HCT116 (cell line): Measurements from ENCODE around the gene MARVELD1. TPM values are rescaled to one million over a fixed set of nuclear protein-coding genes. Genes with fewer than 3 reads are reported as not detected.

ENCODE experiments used
- ATAC-seq: fragments of 200-7000 bp; cut with Tn5 transposase; 2 replicates; pipeline ENCODE4 v1.9.1; 2020; ENCODE audit warnings: mild to moderate bottlenecking, moderate library complexity
- BruUV-seq: library from RNA; stranded (reverse); fragments of 400-500 nt; replicated peaks from 2 replicates; lab custom pipeline; 2021; lab: Mats Ljungman, UMichigan
- CTCF ChIA-PET: fragments of 300-600 bp; sonication (Branson Sonifier 250); formaldehyde crosslinking; loops from one replicate; lab custom pipeline; 2021; ENCODE audit warnings: antibody characterized with exemption; lab: Charles Lee
- POLR2A ChIA-PET: fragments of 300-600, 350-600 bp; sonication (Branson Sonifier 250); formaldehyde crosslinking; loops from one replicate; lab custom pipeline; 2021; ENCODE audit warnings: antibody characterized with exemption; lab: Charles Lee
- RAD21 ChIA-PET, 2 experiments: fragments of 300-600 bp; sonication (Branson Sonifier 250); formaldehyde crosslinking; loops; one replicate each; lab custom pipeline; 2023; ENCODE audit warnings: low total read pairs in 2 of 2; ENCODE audit not compliant: uncharacterized antibody in 2 of 2, unreplicated experiment in 2 of 2, low non-redundant PET in 1 of 2; lab: Charles Lee
- DNase-seq: peaks from one replicate; pipeline ENCODE4 v3.0.0-alpha.2; 2010; ENCODE audit warnings: low read depth, low spot score
- H2AFZ ChIP-seq: fragments of 200-600 bp; shearing (Covaris generic), sonication (generic); 2 replicates; pipeline ENCODE4 v1.6.1; 2017; ENCODE audit warnings: low read depth, mixed run types, mixed read lengths, antibody characterized with exemption, low read length; ENCODE audit not compliant: poor library complexity, severe bottlenecking
- H3K27ac ChIP-seq: 2 replicates; pipeline ENCODE4 v1.5.1; 2012; ENCODE audit warnings: low read depth, low read length
- H3K27me3 ChIP-seq: fragments of 200-600 bp; sonication (generic); 2 replicates; pipeline ENCODE4 v1.6.1; 2016; ENCODE audit warnings: mixed run types, low read length, mixed read lengths; ENCODE audit not compliant: insufficient read depth
- H3K36me3 ChIP-seq, 2 experiments: fragments of 200-500 bp in 1 of 2; fragments of 200-600 bp in 1 of 2; sonication (Bioruptor generic) in 1 of 2; sonication (generic) in 1 of 2; 2 replicates each; pipeline versions ENCODE4 v1.5.1 to v1.6.1; 2014 to 2016; ENCODE audit warnings: low read length in 2 of 2, inconsistent platforms in 1 of 2, mixed read lengths in 1 of 2, mixed run types in 1 of 2; ENCODE audit not compliant: insufficient read depth in 2 of 2, control insufficient read depth in 1 of 2
- H3K4me1 ChIP-seq, 2 experiments: fragments of 200-600 bp in 1 of 2; sonication (generic) in 1 of 2; 2 replicates each; pipeline versions ENCODE4 v1.5.1 to v1.6.1; 2012 to 2017; ENCODE audit warnings: low read length in 2 of 2, inconsistent platforms in 1 of 2, mild to moderate bottlenecking in 1 of 2, mixed read lengths in 1 of 2, mixed run types in 1 of 2, moderate library complexity in 1 of 2; ENCODE audit not compliant: insufficient read depth in 2 of 2, control insufficient read depth in 1 of 2
- H3K4me2 ChIP-seq: fragments of 200-600 bp; sonication (generic); 2 replicates; pipeline ENCODE4 v1.6.1; 2017; ENCODE audit warnings: mixed run types, low read length, mixed read lengths
- H3K4me3 ChIP-seq, 2 experiments: fragments of 200-600 bp in 1 of 2; sonication (generic) in 1 of 2; replicated peaks in 1 of 2; 2 replicates each; pipeline ENCODE4 v1.5.1; 2011 to 2016; ENCODE audit warnings: low read length in 2 of 2, control low read depth in 1 of 2, low read depth in 1 of 2, mild to moderate bottlenecking in 1 of 2, mixed read lengths in 1 of 2, mixed run types in 1 of 2
- H3K79me2 ChIP-seq: fragments of 200-600 bp; sonication (generic); 2 replicates; pipeline ENCODE4 v1.6.1; 2017; ENCODE audit warnings: mild to moderate bottlenecking, mixed run types, low read length, moderate library complexity, mixed read lengths; ENCODE audit not compliant: insufficient read depth
- H3K9ac ChIP-seq: fragments of 200-600 bp; sonication (generic); 2 replicates; pipeline ENCODE4 v1.6.1; 2016; ENCODE audit warnings: low read length, mixed read lengths
- H3K9me2 ChIP-seq: fragments of 200-600 bp; sonication (generic), shearing (Covaris generic); 2 replicates; pipeline ENCODE4 v1.6.1; 2017; ENCODE audit warnings: mixed run types, mild to moderate bottlenecking, moderate library complexity; ENCODE audit not compliant: insufficient read depth
- H3K9me3 ChIP-seq, 2 experiments: fragments of 200-500 bp in 1 of 2; fragments of 200-600 bp in 1 of 2; sonication (Bioruptor generic) in 1 of 2; sonication (generic) in 1 of 2; 2 replicates each; pipeline ENCODE4 v1.6.1; 2014 to 2017; ENCODE audit warnings: low read length in 2 of 2, mixed read lengths in 2 of 2, inconsistent platforms in 1 of 2, low read depth in 1 of 2, mild to moderate bottlenecking in 1 of 2, mixed run types in 1 of 2, moderate library complexity in 1 of 2; ENCODE audit not compliant: control insufficient read depth in 1 of 2, insufficient read depth in 1 of 2
- H4K20me1 ChIP-seq: fragments of 200-600 bp; sonication (generic), shearing (Covaris generic); 2 replicates; pipeline ENCODE4 v1.6.1; 2017; ENCODE audit warnings: mixed run types, mild to moderate bottlenecking, moderate library complexity; ENCODE audit not compliant: insufficient read depth
- ATF3 ChIP-seq: IDR thresholded peaks from 2 replicates; pipeline ENCODE4 v1.6.1; 2012
- CEBPB ChIP-seq: IDR thresholded peaks from 2 replicates; pipeline ENCODE4 v1.6.1; 2012; ENCODE audit warnings: low read depth
- CTCF ChIP-seq, 3 experiments: fragments of 200-600 bp in 1 of 3; sonication (generic) in 1 of 3; IDR thresholded peaks in 2 of 3; conservative IDR thresholded peaks in 1 of 3; 2 replicates each; pipeline ENCODE4 v1.5.1; 2012 to 2017; ENCODE audit warnings: low read depth in 2 of 3, low read length in 2 of 3, antibody characterized with exemption in 1 of 3, borderline replicate concordance in 1 of 3, control low read depth in 1 of 3, mild to moderate bottlenecking in 1 of 3, mixed read lengths in 1 of 3, mixed run types in 1 of 3, moderate library complexity in 1 of 3; ENCODE audit not compliant: insufficient read depth in 1 of 3
- EZH2 ChIP-seq: fragments of 200-600 bp; sonication (generic); IDR thresholded peaks from 2 replicates; pipeline ENCODE4 v1.6.1; 2017; ENCODE audit warnings: antibody characterized with exemption, mixed run types
- FOSL1 ChIP-seq: IDR thresholded peaks from 2 replicates; pipeline ENCODE4 v1.6.1; 2012; ENCODE audit warnings: low read depth
- POLR2A ChIP-seq: IDR thresholded peaks from 2 replicates; pipeline ENCODE4 v1.7.0; 2011; ENCODE audit warnings: borderline replicate concordance; ENCODE audit not compliant: insufficient read depth, insufficient read length; ENCODE audit errors: extremely low read depth
- SP1 ChIP-seq: IDR thresholded peaks from 2 replicates; pipeline ENCODE4 v1.6.1; 2012; ENCODE audit warnings: low read depth
- TCF7L2 ChIP-seq: IDR thresholded peaks from 2 replicates; pipeline ENCODE4 v1.7.0; 2011; ENCODE audit warnings: borderline replicate concordance, inconsistent platforms; ENCODE audit not compliant: insufficient read depth, insufficient read length; ENCODE audit errors: extremely low read depth
- ZFX ChIP-seq: fragments of 450-650 bp; IDR thresholded peaks from 2 replicates; pipeline ENCODE4 v1.6.1; 2017
- intact Hi-C: fragments of 100-400 bp; cut with micrococcal nuclease; formaldehyde crosslinking; loops from 2 replicates; pipeline ENCODE4 v1.10.0; 2022
- total RNA-seq: library from RNA; stranded (reverse); gene quantifications from one replicate; pipeline ENCODE4 v1.2.1, GENCODE V29; 2021; ENCODE audit not compliant: unreplicated experiment
- TF ChIP-seq, protein P1 (sequence below): IDR thresholded peaks from 2 replicates; pipeline ENCODE4 v1.6.1; 2011; ENCODE audit warnings: mild to moderate bottlenecking, low read length, moderate library complexity; ENCODE audit not compliant: insufficient replicate concordance; ENCODE audit errors: extremely low read depth

The MARVELD1 gene
- total RNA-seq, 1 experiment from 2014 or later, result 36.1 TPM

- no peak overlapping the region for H3K4me3 ChIP-seq
- H3K9ac ChIP-seq, result no peak overlapping the region
- H3K9me3 ChIP-seq, result no peaks in the 10 kb centered on the region
- ATAC-seq (no peak), DNase-seq (no peak)
- RAD21 ChIA-PET, result no interaction called here
- no peak overlapping the region for H3K27ac ChIP-seq
- H4K20me1 ChIP-seq, result no peaks in the 10 kb centered on the region
- H3K4me1 ChIP-seq, result no peaks in the 10 kb centered on the region
- H3K9me2 ChIP-seq, result no peaks in the 10 kb centered on the region
- H3K4me2 ChIP-seq, result no peak overlapping the region
- no TSS peak for BruUV-seq
- no peaks in the 10 kb centered on the region for H3K27me3 ChIP-seq
- POLR2A ChIA-PET, result interaction anchor here (1.1 kb wide), 1 partner anchor 11 kb away, joined by 3 read pairs; the partner anchor contains the start of gene ZFYVE27
- H2AFZ ChIP-seq, result no peak overlapping the region
- intact Hi-C loops, result no loop called here
- peaks cover 22% of the 10 kb centered on the region for H3K79me2 ChIP-seq
- CTCF ChIA-PET, result no interaction called here
- H3K36me3 ChIP-seq, result peaks cover 55 to 73% of the 10 kb centered on the region in 2 experiments
- TF ChIP-seq CTCF (IDR thresholded peaks at IDR 0.05 in 2 of 3, conservative IDR thresholded peaks at IDR 0.05 in 1 of 3; ENCODE audit: borderline replicate concordance in 1 of 3, insufficient read depth in 1 of 3, low read depth in 2 of 3, low read length in 2 of 3) (no peak), SP1 (no peak), FOSL1 (no peak), TCF7L2 (no peak), EZH2 (no peak), ATF3 (no peak), POLR2A (no peak)
- TF ChIP-seq, all 23 proteins: peak for 0
Observed at GRCh38 chr10:97748116-97748515, 34.6 kb downstream of the MARVELD1 start.

- H3K79me2 ChIP-seq, result no peaks in the 10 kb centered on the region
- no peak overlapping the region for H3K9ac ChIP-seq
- H2AFZ ChIP-seq, result no peak overlapping the region
- no TSS peak for BruUV-seq
- H3K36me3 ChIP-seq, result peaks cover 50 to 61% of the 10 kb centered on the region in 2 experiments
- no peaks in the 10 kb centered on the region for H3K4me1 ChIP-seq
- DNase-seq (no peak), ATAC-seq (no peak)
- no peak overlapping the region for H3K4me3 ChIP-seq
- no peak overlapping the region for H3K27ac ChIP-seq
- intact Hi-C loops, result no loop called here
- no peaks in the 10 kb centered on the region for H3K9me3 ChIP-seq
- TF ChIP-seq, protein P1, sequence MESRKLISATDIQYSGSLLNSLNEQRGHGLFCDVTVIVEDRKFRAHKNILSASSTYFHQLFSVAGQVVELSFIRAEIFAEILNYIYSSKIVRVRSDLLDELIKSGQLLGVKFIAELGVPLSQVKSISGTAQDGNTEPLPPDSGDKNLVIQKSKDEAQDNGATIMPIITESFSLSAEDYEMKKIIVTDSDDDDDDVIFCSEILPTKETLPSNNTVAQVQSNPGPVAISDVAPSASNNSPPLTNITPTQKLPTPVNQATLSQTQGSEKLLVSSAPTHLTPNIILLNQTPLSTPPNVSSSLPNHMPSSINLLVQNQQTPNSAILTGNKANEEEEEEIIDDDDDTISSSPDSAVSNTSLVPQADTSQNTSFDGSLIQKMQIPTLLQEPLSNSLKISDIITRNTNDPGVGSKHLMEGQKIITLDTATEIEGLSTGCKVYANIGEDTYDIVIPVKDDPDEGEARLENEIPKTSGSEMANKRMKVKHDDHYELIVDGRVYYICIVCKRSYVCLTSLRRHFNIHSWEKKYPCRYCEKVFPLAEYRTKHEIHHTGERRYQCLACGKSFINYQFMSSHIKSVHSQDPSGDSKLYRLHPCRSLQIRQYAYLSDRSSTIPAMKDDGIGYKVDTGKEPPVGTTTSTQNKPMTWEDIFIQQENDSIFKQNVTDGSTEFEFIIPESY, result no peak
- no peak for TF ChIP-seq TCF7L2
- TF ChIP-seq CEBPB, result no peak
- TF ChIP-seq CTCF (IDR thresholded peaks at IDR 0.05 in 2 of 3, conservative IDR thresholded peaks at IDR 0.05 in 1 of 3; ENCODE audit: borderline replicate concordance in 1 of 3, insufficient read depth in 1 of 3, low read depth in 2 of 3, low read length in 2 of 3), result no peak
- no peak for TF ChIP-seq ZFX
- ChIA-PET POLR2A (no interaction called here), CTCF (no interaction called here), RAD21 (no interaction called here)
- no peaks in the 10 kb centered on the region for H3K9me2 ChIP-seq
- no peak overlapping the region for H3K4me2 ChIP-seq
- H4K20me1 ChIP-seq, result no peaks in the 10 kb centered on the region
- no peaks in the 10 kb centered on the region for H3K27me3 ChIP-seq
Observed at GRCh38 chr10:97752956-97753355, 39.4 kb downstream of the MARVELD1 start.
